ENCODE data around the gene PPM1D. TPM values are rescaled to one million over a fixed set of nuclear protein-coding genes. Genes with fewer than 3 reads are reported as not detected.
"Not testable (repeated sequence)": the region's sequence is repeated elsewhere in the genome, so short reads cannot be mapped to it uniquely, and the experiment has no call there.

PPM1D gene
- total RNA-seq, 2 donors from 2014 or later: 14.3 to 21.1 TPM

GRCh38 chr17:60647705-60648104 is 47.7 kb downstream of the PPM1D start:
- no peak for DNase-seq
- intact Hi-C loops (cut with DNase I, micrococcal nuclease): no loop called here
- ATAC-seq: no peak

DNA sequence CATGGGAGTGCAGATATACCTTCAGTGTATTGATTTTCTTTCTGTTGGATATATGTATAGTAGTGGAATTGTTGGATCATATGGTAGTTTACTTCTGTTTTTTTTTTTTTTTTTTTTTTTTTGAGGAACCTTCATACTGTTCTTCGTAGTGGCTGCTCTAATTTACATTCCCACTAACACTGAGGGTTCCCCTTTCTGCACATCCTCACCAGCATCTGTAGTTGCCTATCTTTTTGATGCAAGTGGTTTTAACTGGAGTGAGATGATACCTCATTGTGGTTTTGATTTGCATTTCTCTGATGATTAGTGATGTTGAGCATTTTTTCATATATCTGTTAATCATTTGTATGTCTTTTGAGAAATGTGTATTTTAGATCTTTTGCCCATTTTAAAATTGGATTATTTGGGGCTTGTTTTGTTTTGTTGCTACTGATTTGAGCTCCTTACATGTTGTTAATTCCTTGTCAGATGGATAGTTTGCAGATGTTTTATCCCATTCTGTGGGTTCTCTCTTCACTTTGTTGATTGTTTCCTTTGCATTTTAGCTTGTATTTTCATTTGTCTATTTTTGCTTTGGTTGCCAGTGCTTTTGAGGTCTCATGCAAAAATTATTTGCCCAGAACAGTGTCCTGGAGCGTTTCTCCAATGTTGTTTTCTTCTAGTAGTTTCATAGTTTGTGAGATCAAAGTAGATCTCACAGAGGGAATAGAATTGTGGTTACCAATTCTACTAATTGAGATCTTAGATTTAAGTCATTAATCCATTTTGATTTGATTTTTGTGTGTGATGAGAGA is 52.7 kb downstream of the PPM1D start:
- intact Hi-C loops (cut with DNase I, micrococcal nuclease): no loop called here
- ATAC-seq: no peak
- no peak for DNase-seq

DNA sequence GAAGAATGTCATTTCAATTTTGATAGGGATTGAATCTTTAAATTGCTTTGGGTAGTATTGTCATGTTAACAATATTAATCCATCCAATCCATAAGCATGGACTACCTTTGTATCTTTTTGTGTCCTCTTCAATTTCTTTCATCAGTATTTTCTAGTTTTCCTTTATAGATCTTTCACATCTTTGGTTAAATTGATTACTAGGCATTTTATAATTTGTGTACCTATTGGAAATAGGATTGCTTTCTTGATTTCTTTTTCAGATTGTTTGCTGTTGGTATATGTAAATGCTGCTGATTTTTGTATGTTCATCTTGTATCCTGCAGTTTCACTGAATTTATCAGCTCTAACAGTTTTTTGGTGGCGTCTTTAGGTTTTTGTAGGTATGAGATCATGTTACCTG is 53.6 kb downstream of the PPM1D start:
- intact Hi-C loops (cut with DNase I, micrococcal nuclease): no loop called here
- no peak for ATAC-seq
- no peak for DNase-seq

GRCh38 chr17:60656499-60656898 is 56.5 kb downstream of the PPM1D start:
- DNase-seq (no peak), ATAC-seq (no peak)
- intact Hi-C loops (cut with DNase I, micrococcal nuclease): no loop called here

GRCh38 chr17:60659156-60659555 is 59.2 kb downstream of the PPM1D start:
- DNase-seq: no peak
- intact Hi-C loops (cut with DNase I, micrococcal nuclease): no loop called here
- ATAC-seq: no peak

GRCh38 chr17:60661489-60661888 is 61.5 kb downstream of the PPM1D start:
- intact Hi-C loops (cut with DNase I, micrococcal nuclease): no loop called here
- no peak for ATAC-seq
- no peak for DNase-seq

GRCh38 chr17:60664022-60664421 is 64.0 kb downstream of the PPM1D start:
- no peak for DNase-seq
- ATAC-seq: no peak
- intact Hi-C loops (cut with DNase I, micrococcal nuclease): no loop called here

DNA sequence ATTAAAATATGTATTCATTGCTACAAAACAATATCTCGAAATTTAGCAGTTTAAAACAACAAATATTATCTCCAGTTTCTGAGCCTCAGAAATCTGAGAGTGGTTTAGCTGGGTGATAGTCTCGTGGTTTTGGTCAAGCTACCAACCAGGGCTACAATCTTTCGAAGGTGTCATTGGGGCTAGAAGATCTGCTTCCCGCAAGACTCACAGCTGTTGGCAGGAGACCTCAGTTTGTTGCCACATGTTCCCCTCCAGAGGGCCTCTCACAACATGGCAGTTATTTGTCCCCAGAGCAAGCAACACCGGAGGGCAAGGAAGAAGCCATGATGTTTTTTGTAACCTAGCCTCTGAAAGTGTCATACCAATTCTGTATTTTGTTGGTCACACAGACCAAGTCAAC is 65.6 kb downstream of the PPM1D start:
- intact Hi-C loops (cut with DNase I, micrococcal nuclease): no loop called here
- DNase-seq (no peak), ATAC-seq (no peak)

GRCh38 chr17:60668741-60669140 is 68.7 kb downstream of the PPM1D start:
- intact Hi-C loops (cut with DNase I, micrococcal nuclease); DNase-seq; ATAC-seq: not testable (repeated sequence)

GRCh38 chr17:60671482-60671881 is 71.5 kb downstream of the PPM1D start:
- ATAC-seq: no peak
- intact Hi-C loops (cut with DNase I, micrococcal nuclease): no loop called here
- DNase-seq: no peak

- ATAC-seq; intact Hi-C loops (cut with DNase I, micrococcal nuclease); DNase-seq: not testable (repeated sequence)
Observed at GRCh38 chr17:60674637-60675036, 74.6 kb downstream of the PPM1D start.

GRCh38 chr17:60675997-60676396 is 76.0 kb downstream of the PPM1D start:
- ATAC-seq (no peak), DNase-seq (no peak)
- intact Hi-C loops (cut with DNase I, micrococcal nuclease): no loop called here

GRCh38 chr17:60676758-60677307 is 76.8 kb downstream of the PPM1D start:
- ATAC-seq (no peak), DNase-seq (peak in 1 of 2 donors; percentile 24)
- intact Hi-C loops (cut with DNase I, micrococcal nuclease): no loop called here

- intact Hi-C loops (cut with DNase I, micrococcal nuclease): no loop called here
- ATAC-seq (peak; percentile 94), DNase-seq (peak; percentile 97 to 99)
Observed at GRCh38 chr17:60677308-60678117, 77.5 kb downstream of the PPM1D start, which contains the start of gene BCAS3. BCAS3 (plus strand) TSS chr17:60677851.

- intact Hi-C loops (cut with DNase I, micrococcal nuclease): no loop called here
- ATAC-seq (peak; percentile 9), DNase-seq (no peak)
Observed at GRCh38 chr17:60678118-60678444, 78.1 kb downstream of the PPM1D start.

DNA sequence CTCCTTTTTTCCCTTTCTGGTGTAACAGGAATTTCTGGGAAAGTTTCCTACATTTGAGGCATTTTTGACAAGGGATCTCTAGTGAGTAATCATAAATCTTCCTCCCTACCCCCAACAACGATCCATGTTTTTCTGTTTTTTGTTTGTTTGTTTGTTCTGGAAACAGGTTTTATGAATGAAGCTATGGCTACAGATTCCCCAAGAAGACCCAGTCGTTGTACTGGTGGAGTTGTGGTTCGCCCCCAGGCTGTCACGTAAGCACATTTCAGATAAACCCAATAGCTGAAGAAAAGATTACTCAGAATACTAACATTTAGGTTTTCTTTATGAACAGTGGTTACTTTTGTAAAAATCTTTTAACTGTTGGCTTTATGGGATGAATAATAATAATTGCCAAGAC is 79.3 kb downstream of the PPM1D start:
- ATAC-seq (no peak), DNase-seq (no peak)
- intact Hi-C loops (cut with DNase I, micrococcal nuclease): no loop called here

GRCh38 chr17:60680754-60681153 is 80.8 kb downstream of the PPM1D start:
- no peak for ATAC-seq
- intact Hi-C loops (cut with DNase I, micrococcal nuclease): no loop called here
- DNase-seq: no peak

DNA sequence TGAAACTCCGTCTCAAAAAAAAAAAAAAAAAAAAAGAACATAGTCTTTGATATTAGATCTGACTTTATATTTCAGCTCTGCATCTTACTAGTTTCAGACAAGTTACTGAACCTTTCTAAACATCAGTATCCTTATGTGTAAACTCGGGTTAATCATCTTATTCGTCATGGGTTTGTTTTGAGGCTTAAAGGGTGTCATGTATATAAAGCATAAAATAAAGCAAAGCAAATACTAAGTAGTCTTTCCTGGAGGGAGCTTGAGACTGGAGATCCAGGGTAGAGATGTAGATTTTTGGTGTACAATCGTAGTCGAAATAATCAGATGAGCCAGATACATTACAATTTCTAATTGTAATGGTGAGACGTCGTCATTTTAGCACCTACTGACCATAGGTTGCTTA is 85.4 kb downstream of the PPM1D start:
- no peak for DNase-seq
- intact Hi-C loops (cut with DNase I, micrococcal nuclease): no loop called here
- ATAC-seq: no peak

DNA sequence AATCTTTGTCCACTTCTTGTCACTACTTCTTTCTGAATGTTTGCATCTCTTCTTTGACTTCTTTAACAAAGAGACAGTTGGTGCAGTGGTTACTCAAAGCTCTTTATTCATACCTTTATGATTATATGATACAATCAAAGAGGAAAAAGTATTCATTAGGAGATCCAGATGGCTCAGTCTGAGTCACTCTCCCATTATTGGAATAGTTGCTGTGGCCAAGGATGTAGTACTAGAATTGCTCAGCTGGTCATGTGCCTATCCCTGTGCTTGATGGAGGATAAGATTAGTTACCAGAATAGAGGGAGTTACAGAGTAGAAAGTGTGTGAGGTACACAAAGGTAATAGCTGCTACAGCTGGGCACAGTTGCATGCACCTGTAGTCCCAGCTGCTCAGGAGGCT is 96.0 kb downstream of the PPM1D start:
- ATAC-seq (no peak), DNase-seq (no peak)
- intact Hi-C loops (cut with DNase I, micrococcal nuclease): no loop called here

- DNase-seq (no peak), ATAC-seq (no peak)
- intact Hi-C loops (cut with DNase I, micrococcal nuclease): no loop called here
Observed at GRCh38 chr17:60699090-60699489, 99.1 kb downstream of the PPM1D start.

Measured in left colon (tissue), 2 donors.